Cardiac fibroblast (primary cell): ENCODE data around the gene CHST10.

Experiments used
- DNase-seq, 2 donors: peaks; one replicate each; pipeline versions ENCODE4 v3.0.0 to v3.0.0-alpha.2; 2010; ENCODE audit warnings: low read depth in 2 of 2
- H3K4me3 ChIP-seq, 2 donors: replicated peaks in 1 of 2; 1 replicate in 1 of 2; 2 replicates in 1 of 2; pipeline ENCODE4 v1.5.1; 2011; ENCODE audit warnings: low read depth in 2 of 2, low read length in 2 of 2, mild to moderate bottlenecking in 2 of 2, moderate library complexity in 1 of 2
- CTCF ChIP-seq: IDR thresholded peaks from one replicate; pipeline ENCODE4 v1.5.1; 2011; ENCODE audit warnings: low read depth, mild to moderate bottlenecking, low read length, inconsistent platforms

The CHST10 gene

GRCh38 chr2:100391735-100392515 lies 25.5 kb downstream of the CHST10 start:
- H3K4me3 ChIP-seq, result no peak overlapping the region
- TF ChIP-seq CTCF, result no peak
- no peak for DNase-seq

DNA sequence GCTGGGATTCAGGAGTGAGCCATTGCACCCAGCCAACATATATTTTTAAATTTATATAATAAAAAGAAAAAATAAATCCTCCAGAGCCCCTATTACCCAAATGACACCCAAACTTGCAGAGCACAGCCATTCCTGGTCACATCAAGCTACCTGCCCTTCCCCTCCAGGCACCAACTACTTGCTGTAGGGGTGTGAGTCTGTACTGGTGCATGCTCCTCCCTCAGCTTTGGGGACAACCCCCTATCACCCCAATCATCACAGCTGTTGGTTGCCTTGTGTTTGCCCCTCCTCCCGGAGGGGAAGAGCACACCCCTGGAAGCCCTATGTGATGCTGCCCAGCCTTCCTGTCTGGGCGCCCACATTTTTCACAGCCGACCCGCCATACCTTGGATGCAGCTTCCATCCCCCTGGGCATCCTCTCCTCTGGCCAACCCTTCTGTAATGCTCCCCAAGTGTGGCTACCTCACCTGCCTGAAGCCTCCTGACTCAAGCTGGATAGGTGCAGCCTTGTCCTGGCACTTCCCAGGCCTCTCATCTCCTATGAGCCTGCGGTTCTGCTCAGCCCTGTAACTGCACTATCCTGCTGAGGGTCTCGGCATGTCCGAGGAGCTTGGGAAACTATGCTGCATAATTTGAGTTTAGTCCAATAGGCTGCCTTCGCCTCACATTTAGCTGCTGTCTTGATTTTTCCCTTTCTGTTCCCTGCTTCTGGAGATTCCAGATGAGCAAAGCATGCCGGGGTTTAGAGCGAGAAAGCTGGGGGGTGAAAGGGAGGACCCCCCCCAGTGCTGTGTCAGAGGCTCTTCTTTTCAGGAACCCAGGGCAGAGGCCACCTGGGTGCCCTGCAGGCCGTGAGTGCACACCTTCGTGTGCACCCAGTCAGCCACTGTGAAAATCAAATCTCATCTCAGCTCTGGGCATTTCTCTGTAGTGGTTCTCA lies 27.2 kb downstream of the CHST10 start:
- TF ChIP-seq CTCF, result no peak
- DNase-seq, result no peak
- no peak overlapping the region for H3K4me3 ChIP-seq

DNA sequence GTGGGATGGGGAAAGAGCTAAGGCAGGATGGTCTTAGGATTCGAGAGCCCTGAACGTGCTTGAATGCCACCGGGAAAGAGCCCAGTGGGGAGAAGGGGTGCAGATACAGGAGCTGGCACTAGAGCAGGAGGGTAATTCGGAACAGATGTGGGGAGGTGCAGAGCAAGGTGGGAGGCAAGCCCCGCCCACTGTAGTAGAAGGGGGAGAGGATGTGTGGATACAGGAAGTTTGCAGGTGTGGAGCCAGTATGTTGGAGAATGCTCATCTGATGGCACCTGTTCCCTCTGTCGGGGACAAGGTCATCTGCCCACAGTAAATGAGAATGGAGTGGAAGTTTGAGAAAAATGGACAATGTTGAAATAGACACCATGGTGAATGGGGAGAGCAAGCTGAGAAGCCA lies 28.8 kb downstream of the CHST10 start:
- DNase-seq, result no peak
- TF ChIP-seq CTCF, result no peak
- no peak overlapping the region for H3K4me3 ChIP-seq

GRCh38 chr2:100383954-100384353 lies 33.5 kb downstream of the CHST10 start:
- TF ChIP-seq CTCF, result no peak
- no peak for DNase-seq
- no peak overlapping the region for H3K4me3 ChIP-seq

DNA sequence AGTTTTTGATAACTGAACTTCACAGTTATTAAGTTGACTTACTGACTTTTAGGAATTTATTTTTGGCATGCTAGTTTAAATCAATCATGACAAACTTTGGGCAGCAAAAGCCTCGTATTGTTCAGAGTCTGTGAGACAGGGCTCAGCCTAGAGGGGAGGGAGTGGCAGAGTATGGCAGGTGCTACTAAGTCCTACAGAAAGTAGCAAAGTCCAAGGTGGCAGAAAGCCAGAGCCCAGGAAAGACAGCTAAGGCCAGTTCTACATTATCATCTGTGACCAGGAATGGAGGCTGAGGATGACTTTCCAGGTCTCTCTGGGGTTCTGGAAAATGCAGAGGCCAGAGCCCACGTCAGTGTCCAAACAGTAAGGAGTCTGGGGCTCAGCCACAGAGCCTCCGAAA lies 34.2 kb downstream of the CHST10 start:
- TF ChIP-seq CTCF, result no peak
- no peak for DNase-seq
- no peak overlapping the region for H3K4me3 ChIP-seq

GRCh38 chr2:100381240-100381639 lies 36.2 kb downstream of the CHST10 start:
- H3K4me3 ChIP-seq, result no peak overlapping the region
- peak; percentile 84 to 85 for DNase-seq
- TF ChIP-seq CTCF, result peak; percentile 95
